HG02938 (cell line): Measurements from ENCODE around the gene IL11RA.

Experiments
- ATAC-seq: cut with Tn5 transposase; IDR thresholded peaks from one replicate; pipeline ENCODE4 v1.9.1; 2021; ENCODE audit warnings: mild to moderate bottlenecking, moderate library complexity; ENCODE audit not compliant: unreplicated experiment

The IL11RA gene

DNA sequence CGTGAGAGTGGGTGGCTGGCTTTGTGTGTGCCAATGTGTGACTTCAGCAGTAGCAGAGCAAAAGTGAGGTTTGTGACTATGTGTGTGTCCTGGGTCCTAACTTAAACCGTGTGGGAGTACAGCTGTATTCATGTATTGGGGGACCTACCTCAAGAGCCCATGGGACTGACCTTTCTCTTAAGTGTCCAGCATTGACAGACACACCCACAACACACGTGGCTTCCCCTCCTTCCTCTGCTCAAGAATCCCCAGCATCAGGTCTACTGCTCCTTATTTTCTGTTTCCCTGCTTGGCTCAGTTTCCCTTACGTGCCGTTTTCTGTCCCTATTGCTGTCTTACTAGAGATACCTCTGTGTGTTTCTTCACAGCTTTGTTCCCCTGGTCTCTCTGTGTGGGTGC, 616 bp downstream of the IL11RA start:
- no peak for ATAC-seq

- ATAC-seq, result no peak
These were observed 1.4 kb downstream of the IL11RA start for GRCh38 chr9:34653151-34654072.

DNA sequence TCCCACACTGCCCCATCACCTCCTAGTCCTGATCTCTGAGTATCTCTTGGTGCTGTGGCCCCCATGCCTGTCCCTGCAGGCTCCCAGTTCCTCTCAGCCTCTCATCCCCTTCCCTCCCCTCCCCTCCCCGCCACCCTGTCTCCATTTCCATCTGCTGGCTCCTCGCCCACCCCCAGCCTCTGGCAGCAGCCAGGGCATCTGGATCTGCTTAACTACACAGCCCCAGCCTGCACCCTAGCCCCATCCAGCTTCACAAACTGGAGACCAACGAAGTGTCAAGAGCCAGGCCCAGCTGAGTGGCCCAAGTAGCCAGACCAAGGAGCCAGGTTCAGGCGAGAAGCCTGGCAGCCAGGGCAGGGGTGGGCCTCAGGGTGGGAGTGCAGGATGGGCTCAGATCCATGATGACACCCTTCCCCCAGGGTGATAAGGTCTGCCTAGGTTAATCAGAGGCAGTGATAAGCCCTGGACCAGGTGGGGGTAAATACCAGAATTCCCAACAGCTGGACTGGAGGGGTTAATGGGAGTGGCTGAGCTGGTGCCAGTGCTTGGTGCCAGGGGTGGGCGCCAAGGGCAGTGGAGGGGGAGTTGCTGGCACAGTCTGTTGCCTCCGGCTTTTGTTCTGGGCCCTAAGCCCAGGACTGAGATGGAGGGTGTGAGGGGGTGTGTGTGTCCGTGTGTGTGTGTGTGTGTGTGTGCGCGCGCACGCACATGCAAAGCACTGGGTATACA, 2.5 kb downstream of the IL11RA start:
- ATAC-seq, result no peak

DNA sequence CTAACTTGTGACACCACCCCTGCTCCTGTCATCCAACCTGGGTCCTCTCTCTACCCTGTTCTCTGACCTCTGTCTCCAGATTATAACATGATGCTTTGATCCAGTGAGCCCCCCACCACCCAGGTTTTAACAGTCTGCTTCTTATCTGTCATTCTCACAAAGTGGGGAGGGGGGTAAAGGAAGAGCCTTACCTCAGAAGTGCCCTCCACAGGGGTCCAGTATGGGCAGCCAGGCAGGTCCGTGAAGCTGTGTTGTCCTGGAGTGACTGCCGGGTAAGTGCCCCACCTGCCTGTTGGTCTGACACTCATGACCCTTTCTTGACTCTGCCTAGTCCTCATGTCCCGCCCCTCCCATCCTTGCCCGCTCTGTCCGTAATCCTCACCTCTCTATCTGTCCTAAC, 3.4 kb downstream of the IL11RA start:
- ATAC-seq, result no peak

- no peak for ATAC-seq
These were observed 5.0 kb downstream of the IL11RA start for GRCh38 chr9:34656992-34657391.

DNA sequence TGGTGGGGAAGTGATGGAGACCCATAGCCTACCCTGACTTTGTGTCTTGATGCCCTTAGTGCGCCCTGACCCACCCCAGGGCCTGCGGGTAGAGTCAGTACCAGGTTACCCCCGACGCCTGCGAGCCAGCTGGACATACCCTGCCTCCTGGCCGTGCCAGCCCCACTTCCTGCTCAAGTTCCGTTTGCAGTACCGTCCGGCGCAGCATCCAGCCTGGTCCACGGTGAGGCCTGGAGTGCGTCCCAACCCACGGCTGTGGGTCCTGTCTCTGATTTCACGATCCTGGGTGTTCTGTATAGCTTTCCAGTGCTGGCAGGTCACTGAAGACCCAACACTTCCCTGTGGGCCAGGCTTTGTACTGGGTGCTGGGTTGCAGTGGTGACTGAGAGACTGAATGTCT, 6.5 kb downstream of the IL11RA start:
- no peak for ATAC-seq

DNA sequence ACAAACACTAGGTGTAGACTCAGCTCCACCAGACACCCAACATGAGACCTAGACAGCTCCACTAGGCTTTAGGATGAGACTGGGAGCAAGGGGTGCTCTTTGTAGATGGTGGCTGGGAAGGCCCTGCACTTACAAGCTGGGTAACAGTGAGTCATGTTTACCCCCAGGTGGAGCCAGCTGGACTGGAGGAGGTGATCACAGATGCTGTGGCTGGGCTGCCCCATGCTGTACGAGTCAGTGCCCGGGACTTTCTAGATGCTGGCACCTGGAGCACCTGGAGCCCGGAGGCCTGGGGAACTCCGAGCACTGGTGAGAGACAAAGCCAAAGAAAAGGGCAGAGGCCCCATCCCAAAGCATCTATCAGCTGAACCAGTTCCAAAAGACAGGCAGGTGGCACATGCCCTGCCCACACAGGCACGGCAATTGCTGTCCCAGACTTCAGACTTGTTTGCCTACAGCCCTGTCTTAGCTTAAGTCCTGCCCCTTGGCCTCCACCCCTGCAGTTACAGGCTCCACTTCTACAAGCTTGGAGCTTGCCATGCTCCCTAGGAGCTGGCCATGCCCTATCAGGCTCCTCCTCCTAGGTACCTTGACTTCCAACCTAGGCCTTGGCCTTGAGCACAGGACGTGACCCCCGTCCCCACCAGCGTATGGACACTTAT, 7.7 kb downstream of the IL11RA start:
- no peak for ATAC-seq

DNA sequence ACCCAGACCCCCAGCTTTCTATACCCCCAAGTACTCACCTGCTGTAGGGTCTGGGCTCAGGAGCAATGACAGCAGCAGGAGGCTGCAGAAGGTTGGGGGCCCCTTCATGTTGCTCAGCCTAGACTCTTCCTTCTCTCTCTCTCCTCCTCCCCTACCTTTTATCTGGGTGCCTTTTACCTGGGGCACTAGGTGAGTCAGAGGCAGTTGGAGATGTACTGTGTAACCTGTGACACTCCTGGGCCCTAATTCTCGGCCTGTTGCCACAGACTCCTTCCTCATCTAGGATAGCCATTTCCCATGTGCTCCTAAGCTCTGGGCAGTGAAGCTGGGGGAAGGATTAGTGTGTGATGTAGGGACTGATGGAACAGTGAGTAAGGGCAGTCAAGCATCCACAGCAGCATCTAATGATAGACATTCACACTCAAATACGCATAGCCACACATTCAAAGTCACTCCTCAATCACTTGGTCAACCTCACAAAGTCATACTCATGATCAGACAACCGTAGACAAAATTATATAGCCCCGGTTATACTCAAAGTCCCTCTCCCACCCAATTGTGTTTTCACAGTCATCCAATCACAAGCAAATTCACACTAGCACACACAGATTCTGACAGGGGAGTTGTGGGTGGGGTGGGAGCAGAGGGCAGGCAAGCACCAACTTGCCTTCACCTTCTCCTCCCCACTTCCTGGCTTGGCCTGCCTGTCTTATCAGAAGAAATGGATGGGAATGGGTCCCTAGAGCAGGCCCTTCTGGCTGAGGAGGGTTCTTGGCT, 10.7 kb downstream of the IL11RA start, which contains the start of gene CCL27:
TSS of gene CCL27 (minus strand) at position 132 of the 777 bp plus-strand sequence. CDS start at position 108, 24 bp downstream.
- no peak for ATAC-seq

- no peak for ATAC-seq
These were observed 11.3 kb downstream of the IL11RA start for GRCh38 chr9:34663303-34663605.

GRCh38 chr9:34664281-34665066, 12.5 kb downstream of the IL11RA start:
- peak; percentile 58 for ATAC-seq

DNA sequence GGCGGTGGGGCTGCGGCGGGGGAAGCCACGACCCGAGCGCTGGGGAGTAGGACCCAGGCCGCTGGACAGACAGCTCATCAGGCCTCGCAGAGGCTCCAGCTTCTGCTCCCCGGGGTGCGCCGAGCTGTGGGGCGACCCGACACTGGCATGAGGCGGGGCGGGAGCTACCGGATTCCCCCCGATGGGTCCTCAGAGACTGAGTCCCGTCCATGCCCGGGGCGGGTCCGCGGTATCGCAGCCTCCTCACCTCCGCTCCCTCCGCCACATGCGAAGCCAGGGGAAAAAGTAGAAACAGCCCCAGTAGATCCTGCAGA, 13.0 kb downstream of the IL11RA start:
- no peak for ATAC-seq

- ATAC-seq, result peak; percentile 48
These were observed 13.6 kb downstream of the IL11RA start for GRCh38 chr9:34665381-34666250.

DNA sequence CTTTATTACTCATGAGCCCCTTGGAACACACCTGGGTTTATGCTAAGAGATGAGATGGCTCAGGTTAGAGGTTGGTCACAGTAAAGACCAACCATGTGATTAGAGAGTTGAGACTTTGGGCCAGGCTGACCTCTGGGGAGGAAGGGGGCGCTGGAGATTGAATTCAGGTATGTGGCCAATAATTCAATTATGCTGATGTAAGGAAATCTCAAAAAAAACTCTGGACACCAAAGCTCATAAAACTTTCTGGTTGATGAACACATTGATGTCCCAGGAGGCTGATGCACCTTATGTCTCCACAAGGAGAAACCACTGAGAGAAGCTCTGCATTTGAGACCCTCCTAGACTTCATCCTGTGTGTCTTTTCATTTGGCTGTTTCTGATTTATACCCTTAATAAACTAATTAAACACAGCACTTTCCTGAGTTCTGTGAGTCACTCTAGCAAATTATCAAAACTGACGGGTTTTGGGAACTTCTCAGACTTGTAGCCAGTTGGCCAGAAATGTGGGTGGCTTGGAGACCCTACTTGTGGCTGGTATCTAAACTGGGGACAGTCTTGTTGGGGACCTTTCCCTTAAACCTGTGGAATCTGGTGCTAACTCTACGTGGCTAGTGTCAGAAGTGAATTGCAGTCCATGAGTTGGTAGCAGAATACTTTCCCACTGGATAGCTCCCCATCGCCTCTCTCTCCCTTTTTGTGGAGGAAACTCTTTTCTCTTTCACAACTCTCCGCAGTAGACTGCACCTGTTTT, 18.0 kb downstream of the IL11RA start:
- no peak for ATAC-seq

DNA sequence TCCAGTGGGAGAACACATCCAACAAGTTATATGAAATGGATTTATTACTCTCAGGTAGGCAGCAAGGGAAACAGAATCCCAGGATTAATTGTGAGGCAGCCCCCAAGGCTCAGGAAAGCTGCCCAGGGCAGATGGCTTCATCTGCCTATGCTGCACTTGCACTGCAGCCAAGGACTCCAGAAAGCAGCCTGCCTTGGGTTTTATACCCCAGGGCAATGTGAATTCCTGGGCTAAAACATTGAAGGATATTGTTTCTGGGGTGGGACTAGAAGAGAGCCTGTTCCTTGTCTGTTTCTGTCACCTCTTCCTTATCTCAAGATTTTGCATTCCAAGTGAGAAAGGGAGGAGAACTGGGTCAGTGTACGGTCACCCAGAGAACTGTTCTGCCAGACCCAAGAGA, 19.3 kb downstream of the IL11RA start:
- no peak for ATAC-seq

DNA sequence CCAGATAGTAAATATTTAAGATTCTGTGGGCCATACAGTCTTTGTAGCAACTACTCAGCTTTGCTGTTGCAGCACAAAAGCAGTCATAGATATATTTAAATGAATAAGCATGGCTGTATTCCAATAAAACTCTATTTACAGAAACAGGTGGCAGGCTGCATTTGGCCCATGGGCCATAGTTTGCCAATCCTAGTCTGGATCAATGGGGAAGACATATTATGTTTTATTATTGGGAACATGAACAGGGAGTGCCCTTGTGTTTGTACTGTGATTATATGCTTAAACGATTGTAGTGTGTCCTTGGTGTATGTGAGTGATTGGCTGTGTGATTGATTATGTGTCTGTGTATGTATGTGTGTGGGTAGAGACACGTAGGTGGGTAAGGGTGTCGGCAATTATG, 22.5 kb downstream of the IL11RA start:
- ATAC-seq, result no peak

DNA sequence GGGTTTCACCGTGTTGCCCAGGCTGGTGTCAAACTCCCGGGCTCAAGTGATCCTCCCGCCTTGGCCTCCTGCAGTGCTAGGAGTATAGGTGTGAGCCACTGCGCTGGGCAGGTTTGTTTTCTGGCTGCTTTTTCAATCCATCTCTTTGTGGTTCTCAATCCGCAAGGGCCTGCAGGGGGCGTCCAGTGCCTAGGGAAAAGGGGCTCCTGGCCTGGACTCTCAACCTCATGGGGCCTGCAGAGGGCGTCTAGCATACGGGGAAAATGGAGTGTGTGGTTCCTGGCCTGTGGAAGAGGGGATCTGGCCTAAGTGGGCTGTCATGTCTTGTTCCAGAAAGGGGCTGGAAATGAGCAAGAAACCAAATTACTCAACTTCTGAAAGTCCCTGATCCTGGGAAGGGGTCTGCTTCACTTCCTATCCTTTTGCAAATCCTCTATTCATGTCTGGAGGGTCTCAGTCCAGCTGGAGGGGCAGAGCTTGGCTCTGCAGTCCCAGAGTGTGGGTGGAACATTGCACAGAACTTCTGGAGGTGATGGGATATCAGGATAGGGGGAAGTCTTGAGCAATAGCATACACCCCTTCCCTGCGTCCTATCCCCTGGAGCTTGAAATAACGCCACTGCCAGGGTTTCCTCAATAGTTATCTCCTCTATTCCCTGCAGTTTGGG, 23.2 kb downstream of the IL11RA start:
- no peak for ATAC-seq

- no peak for ATAC-seq
These were observed 23.9 kb downstream of the IL11RA start for GRCh38 chr9:34675869-34676268.

- ATAC-seq, result no peak
These were observed 32.2 kb downstream of the IL11RA start for GRCh38 chr9:34684145-34684544.
